ENCODE measurements around the gene EREG.

The EREG gene

GRCh38 chr4:74386159-74386558 lies 21.2 kb downstream of the EREG start:
- in situ Hi-C loops (cut with MboI; ENCODE audit: low sequenced_read_pairs), result loop anchor here (25.0 kb wide), 1 partner anchor 126 kb away; no protein-coding TSS in a partner anchor

GRCh38 chr4:74387790-74388189 lies 22.8 kb downstream of the EREG start:
- in situ Hi-C loops (cut with MboI; ENCODE audit: low sequenced_read_pairs), result loop anchor here (25.0 kb wide), 1 partner anchor 125 kb away; no protein-coding TSS in a partner anchor

GRCh38 chr4:74389494-74389893 lies 24.5 kb downstream of the EREG start:
- in situ Hi-C loops (cut with MboI; ENCODE audit: low sequenced_read_pairs), result loop anchor here (25.0 kb wide), 1 partner anchor 123 kb away; no protein-coding TSS in a partner anchor

GRCh38 chr4:74390677-74391076 lies 25.7 kb downstream of the EREG start:
- in situ Hi-C loops (cut with MboI; ENCODE audit: low sequenced_read_pairs), result loop anchor here (25.0 kb wide), 1 partner anchor 122 kb away; no protein-coding TSS in a partner anchor

- in situ Hi-C loops (cut with MboI; ENCODE audit: low sequenced_read_pairs), result loop anchor here (25.0 kb wide), 1 partner anchor 121 kb away; no protein-coding TSS in a partner anchor
Observed at GRCh38 chr4:74391346-74391745, 26.4 kb downstream of the EREG start.

- in situ Hi-C loops (cut with MboI; ENCODE audit: low sequenced_read_pairs), result loop anchor here (25.0 kb wide), 1 partner anchor 120 kb away; no protein-coding TSS in a partner anchor
Observed at GRCh38 chr4:74391890-74392475, 27.0 kb downstream of the EREG start.

- in situ Hi-C loops (cut with MboI; ENCODE audit: low sequenced_read_pairs), result loop anchor here (25.0 kb wide), 1 partner anchor 118 kb away; no protein-coding TSS in a partner anchor
Observed at GRCh38 chr4:74394476-74395136, 29.7 kb downstream of the EREG start.

- in situ Hi-C loops (cut with MboI; ENCODE audit: low sequenced_read_pairs), result loop anchor here (25.0 kb wide), 1 partner anchor 117 kb away; no protein-coding TSS in a partner anchor
Observed at GRCh38 chr4:74395633-74396032, 30.7 kb downstream of the EREG start.

GRCh38 chr4:74397748-74398426 lies 32.9 kb downstream of the EREG start:
- in situ Hi-C loops (cut with MboI; ENCODE audit: low sequenced_read_pairs), result loop anchor here (25.0 kb wide), 1 partner anchor 114 kb away; no protein-coding TSS in a partner anchor

GRCh38 chr4:74398894-74399589 lies 34.1 kb downstream of the EREG start:
- in situ Hi-C loops (cut with MboI; ENCODE audit: low sequenced_read_pairs), result loop anchor here (25.0 kb wide), 1 partner anchor 113 kb away; no protein-coding TSS in a partner anchor

- in situ Hi-C loops (cut with MboI; ENCODE audit: low sequenced_read_pairs), result no loop called here
Observed at GRCh38 chr4:74400395-74400794, 35.5 kb downstream of the EREG start.

GRCh38 chr4:74402692-74403456 lies 37.9 kb downstream of the EREG start:
- in situ Hi-C loops (cut with MboI; ENCODE audit: low sequenced_read_pairs), result no loop called here

GRCh38 chr4:74407891-74408290 lies 42.9 kb downstream of the EREG start:
- in situ Hi-C loops (cut with MboI; ENCODE audit: low sequenced_read_pairs), result no loop called here

GRCh38 chr4:74408639-74409038 lies 43.7 kb downstream of the EREG start:
- in situ Hi-C loops (cut with MboI; ENCODE audit: low sequenced_read_pairs), result no loop called here

GRCh38 chr4:74410272-74410671 lies 45.3 kb downstream of the EREG start:
- in situ Hi-C loops (cut with MboI; ENCODE audit: low sequenced_read_pairs), result no loop called here

GRCh38 chr4:74412225-74412624 lies 47.3 kb downstream of the EREG start:
- in situ Hi-C loops (cut with MboI; ENCODE audit: low sequenced_read_pairs), result no loop called here

- in situ Hi-C loops (cut with MboI; ENCODE audit: low sequenced_read_pairs), result no loop called here
Observed at GRCh38 chr4:74413265-74413664, 48.3 kb downstream of the EREG start.

- in situ Hi-C loops (cut with MboI; ENCODE audit: low sequenced_read_pairs), result no loop called here
Observed at GRCh38 chr4:74414149-74414809, 49.3 kb downstream of the EREG start.

GRCh38 chr4:74415602-74416300 lies 50.8 kb downstream of the EREG start:
- in situ Hi-C loops (cut with MboI; ENCODE audit: low sequenced_read_pairs), result no loop called here
